ENCODE results near the gene ITGB2. TPM values are rescaled to one million over a fixed set of nuclear protein-coding genes. Genes with fewer than 3 reads are reported as not detected.
A peak's percentile ranks its signal among the peaks of the same experiment; 100 is the strongest.

Gene ITGB2
- total and polyA plus RNA-seq, 2 donors from 2014 or later = 9.5 to 111 TPM

DNA sequence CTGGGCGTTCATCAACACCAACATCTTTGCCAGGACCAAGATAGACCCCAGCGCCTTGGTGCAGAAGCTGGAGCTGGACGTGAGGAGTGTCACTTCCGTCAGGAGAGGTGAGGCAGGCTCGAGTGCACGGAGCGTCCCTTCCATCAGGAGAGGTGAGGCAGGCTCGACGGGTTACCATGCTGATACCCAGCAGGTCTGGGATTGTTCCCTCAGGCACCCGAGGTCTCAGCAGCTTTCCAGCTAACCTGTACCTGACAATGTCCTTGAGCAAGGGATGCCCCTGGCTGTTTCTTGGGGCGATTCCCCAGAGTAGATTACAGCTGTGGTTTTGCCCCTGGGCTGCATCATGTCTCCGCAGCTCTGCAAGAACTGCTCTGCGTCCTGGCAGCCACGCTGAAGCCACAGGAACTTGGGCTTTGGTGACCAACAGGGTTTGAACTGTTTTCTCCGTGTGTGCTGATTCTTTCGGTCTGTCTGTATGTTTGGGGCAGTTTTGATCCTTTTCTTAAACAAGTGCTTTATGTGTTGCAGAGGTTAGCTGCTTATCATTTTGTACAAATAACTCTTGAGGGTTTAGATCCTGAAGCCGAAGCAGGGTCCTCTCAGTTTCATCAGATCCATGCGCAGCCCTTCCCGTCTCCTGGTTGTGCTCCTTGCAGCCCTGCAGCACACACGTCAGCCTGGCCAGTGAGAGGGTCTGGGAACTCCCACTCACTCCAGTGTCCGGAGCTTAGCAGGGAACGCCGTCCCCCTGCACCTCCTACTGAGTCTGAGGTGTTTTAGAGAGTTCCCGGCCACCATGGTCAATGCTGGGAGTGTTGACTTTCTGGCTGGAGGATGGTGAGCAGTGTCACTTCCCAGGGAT, 23.2 kb upstream of the ITGB2 start:
- no peaks in the 10 kb centered on the region for H3K27me3 ChIP-seq (ENCODE audit: control insufficient read depth, insufficient read depth, low read length)
- DNase-seq = peak in 2 of 5 donors; percentile 13 to 63
- H3K36me3 ChIP-seq (ENCODE audit: control insufficient read depth in 2 of 3, insufficient read depth in 3 of 3, low read length in 3 of 3) = peaks cover 0 to 3% (median 0%) of the 10 kb centered on the region in 3 donors
- no peak overlapping the region for H3K27ac ChIP-seq (ENCODE audit: low read depth in 2 of 2, low read length in 2 of 2)
- intact Hi-C loops (cut with DNase I) = no loop called here
- no peaks in the 10 kb centered on the region for H3K9me3 ChIP-seq (ENCODE audit: control insufficient read depth in 2 of 3, insufficient read depth in 1 of 3, low read length in 3 of 3)
- H3K4me3 ChIP-seq (ENCODE audit: low read length in 3 of 3) = no peak overlapping the region
- peaks cover 0 to 16% (median 12%) of the 10 kb centered on the region in 3 donors for H3K4me1 ChIP-seq (ENCODE audit: control insufficient read depth in 2 of 3, insufficient read depth in 2 of 3, low read depth in 1 of 3, low read length in 3 of 3)
- FAIRE-seq = no peak
- TF ChIP-seq, protein P1, sequence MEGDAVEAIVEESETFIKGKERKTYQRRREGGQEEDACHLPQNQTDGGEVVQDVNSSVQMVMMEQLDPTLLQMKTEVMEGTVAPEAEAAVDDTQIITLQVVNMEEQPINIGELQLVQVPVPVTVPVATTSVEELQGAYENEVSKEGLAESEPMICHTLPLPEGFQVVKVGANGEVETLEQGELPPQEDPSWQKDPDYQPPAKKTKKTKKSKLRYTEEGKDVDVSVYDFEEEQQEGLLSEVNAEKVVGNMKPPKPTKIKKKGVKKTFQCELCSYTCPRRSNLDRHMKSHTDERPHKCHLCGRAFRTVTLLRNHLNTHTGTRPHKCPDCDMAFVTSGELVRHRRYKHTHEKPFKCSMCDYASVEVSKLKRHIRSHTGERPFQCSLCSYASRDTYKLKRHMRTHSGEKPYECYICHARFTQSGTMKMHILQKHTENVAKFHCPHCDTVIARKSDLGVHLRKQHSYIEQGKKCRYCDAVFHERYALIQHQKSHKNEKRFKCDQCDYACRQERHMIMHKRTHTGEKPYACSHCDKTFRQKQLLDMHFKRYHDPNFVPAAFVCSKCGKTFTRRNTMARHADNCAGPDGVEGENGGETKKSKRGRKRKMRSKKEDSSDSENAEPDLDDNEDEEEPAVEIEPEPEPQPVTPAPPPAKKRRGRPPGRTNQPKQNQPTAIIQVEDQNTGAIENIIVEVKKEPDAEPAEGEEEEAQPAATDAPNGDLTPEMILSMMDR (IDR thresholded peaks at IDR 0.05; ENCODE audit: borderline replicate concordance, extremely low read depth, insufficient read depth) = no peak
- no peak overlapping the region for H3K9ac ChIP-seq (ENCODE audit: low read length in 3 of 3)

DNA sequence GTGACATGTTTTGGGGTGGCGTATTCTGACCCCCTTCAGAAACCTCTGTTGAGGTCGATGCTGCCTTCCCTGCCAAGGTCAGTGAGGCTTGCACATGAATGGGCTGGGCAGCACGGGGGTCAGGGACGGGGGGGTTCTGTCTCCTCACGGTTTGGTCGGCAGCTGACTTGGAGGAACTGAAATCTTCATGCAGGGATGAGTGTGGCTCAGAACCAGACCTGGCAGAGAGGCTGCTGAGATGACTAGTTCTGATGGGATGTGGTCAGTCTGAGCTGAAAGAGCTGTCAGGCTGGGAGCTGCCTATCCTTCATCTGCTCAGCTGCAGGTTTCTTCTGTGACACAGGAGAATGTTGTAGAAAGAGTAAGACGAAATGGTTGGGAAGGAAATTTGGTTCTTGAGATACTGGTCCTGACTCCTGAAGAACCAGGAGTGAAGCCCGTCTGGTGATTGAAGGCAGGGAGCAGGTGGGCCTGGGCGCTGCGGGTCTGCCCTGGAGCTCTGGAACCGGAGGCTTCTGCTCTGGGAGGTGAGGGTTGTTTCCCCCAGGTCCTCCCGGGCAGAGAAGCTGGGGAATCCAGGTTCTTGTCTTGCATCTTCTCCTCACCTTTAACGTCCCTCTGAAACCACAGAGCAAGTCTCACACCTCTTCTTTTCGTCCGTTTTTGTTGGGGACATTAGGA, 22.4 kb upstream of the ITGB2 start:
- no peak for FAIRE-seq
- Histone ChIP-seq H3K27me3 (ENCODE audit: control insufficient read depth, insufficient read depth, low read length) (no peaks in the 10 kb centered on the region), H3K4me3 (ENCODE audit: low read length in 3 of 3) (no peak overlapping the region), H3K9me3 (ENCODE audit: control insufficient read depth in 2 of 3, insufficient read depth in 1 of 3, low read length in 3 of 3) (no peaks in the 10 kb centered on the region), H3K9ac (ENCODE audit: low read length in 3 of 3) (no peak overlapping the region), H3K4me1 (ENCODE audit: control insufficient read depth in 2 of 3, insufficient read depth in 2 of 3, low read depth in 1 of 3, low read length in 3 of 3) (peaks cover 0 to 18% (median 12%) of the 10 kb centered on the region in 3 donors), H3K27ac (ENCODE audit: low read depth in 2 of 2, low read length in 2 of 2) (no peak overlapping the region), H3K36me3 (ENCODE audit: control insufficient read depth in 2 of 3, insufficient read depth in 3 of 3, low read length in 3 of 3) (peaks cover 0 to 3% (median 0%) of the 10 kb centered on the region in 3 donors)
- TF ChIP-seq, protein P1 (IDR thresholded peaks at IDR 0.05; ENCODE audit: borderline replicate concordance, extremely low read depth, insufficient read depth) = no peak
- peak in 1 of 5 donors; percentile 28 for DNase-seq
- intact Hi-C loops (cut with DNase I) = no loop called here

DNA sequence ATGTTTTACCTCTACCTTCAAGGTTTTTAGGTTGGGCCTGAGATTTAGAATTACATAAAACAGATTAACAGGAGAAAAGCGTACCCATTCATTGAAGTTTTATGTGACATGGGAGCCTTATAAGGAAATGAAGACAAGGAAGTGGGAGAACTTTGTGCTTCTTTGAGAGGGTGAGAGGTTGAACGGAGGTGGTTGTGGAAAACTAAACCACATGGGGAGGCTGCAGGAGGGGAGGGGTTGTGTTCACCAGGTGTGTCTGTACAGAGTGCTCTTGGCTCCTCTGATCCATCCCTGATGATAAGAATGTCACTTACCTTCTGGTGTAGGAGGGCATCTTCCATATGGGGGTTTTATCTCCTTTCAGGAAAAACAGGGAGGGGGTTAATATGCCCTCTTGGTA, 21.9 kb upstream of the ITGB2 start:
- peaks cover 0 to 3% (median 0%) of the 10 kb centered on the region in 3 donors for H3K36me3 ChIP-seq (ENCODE audit: control insufficient read depth in 2 of 3, insufficient read depth in 3 of 3, low read length in 3 of 3)
- H3K4me3 ChIP-seq (ENCODE audit: low read length in 3 of 3) = no peak overlapping the region
- H3K27me3 ChIP-seq (ENCODE audit: control insufficient read depth, insufficient read depth, low read length) = no peaks in the 10 kb centered on the region
- H3K9me3 ChIP-seq (ENCODE audit: control insufficient read depth in 2 of 3, insufficient read depth in 1 of 3, low read length in 3 of 3) = no peaks in the 10 kb centered on the region
- TF ChIP-seq, protein P1 (IDR thresholded peaks at IDR 0.05; ENCODE audit: borderline replicate concordance, extremely low read depth, insufficient read depth) = no peak
- intact Hi-C loops (cut with DNase I) = no loop called here
- no peak for DNase-seq
- no peak overlapping the region for H3K9ac ChIP-seq (ENCODE audit: low read length in 3 of 3)
- peaks cover 0 to 18% (median 12%) of the 10 kb centered on the region in 3 donors for H3K4me1 ChIP-seq (ENCODE audit: control insufficient read depth in 2 of 3, insufficient read depth in 2 of 3, low read depth in 1 of 3, low read length in 3 of 3)
- FAIRE-seq = no peak
- no peak overlapping the region for H3K27ac ChIP-seq (ENCODE audit: low read depth in 2 of 2, low read length in 2 of 2)

Measured in kidney (tissue), 14 donors.